Fibroblast of skin of left biceps (primary cell): ENCODE results near the gene LDLRAD4.
"Not testable (repeated sequence)": the region's sequence is repeated elsewhere in the genome, so short reads cannot be mapped to it uniquely, and the experiment has no call there.

ENCODE experiments used
- DNase-seq, 2 experiments: peaks; one replicate each; pipeline ENCODE4 v3.0.0-alpha.2; 2013; ENCODE audit warnings: low read depth in 2 of 2

LDLRAD4 gene

GRCh38 chr18:13338318-13338717 lies 119.8 kb downstream of the LDLRAD4 start:
- no peak for DNase-seq

- DNase-seq: no peak
Observed at GRCh38 chr18:13339653-13340052, 121.1 kb downstream of the LDLRAD4 start.

- DNase-seq: not testable (repeated sequence)
Observed at GRCh38 chr18:13346449-13346848, 127.9 kb downstream of the LDLRAD4 start.

GRCh38 chr18:13353084-13353823 lies 134.7 kb downstream of the LDLRAD4 start:
- DNase-seq: no peak

GRCh38 chr18:13354402-13354801 lies 135.8 kb downstream of the LDLRAD4 start:
- no peak for DNase-seq

GRCh38 chr18:13356032-13356431 lies 137.5 kb downstream of the LDLRAD4 start:
- DNase-seq: no peak

GRCh38 chr18:13357289-13357688 lies 138.7 kb downstream of the LDLRAD4 start:
- no peak for DNase-seq

- DNase-seq: no peak
Observed at GRCh38 chr18:13359210-13359609, 140.7 kb downstream of the LDLRAD4 start.

GRCh38 chr18:13361431-13361830 lies 142.9 kb downstream of the LDLRAD4 start:
- DNase-seq: no peak

- no peak for DNase-seq
Observed at GRCh38 chr18:13362051-13362450, 143.5 kb downstream of the LDLRAD4 start.

- no peak for DNase-seq
Observed at GRCh38 chr18:13362607-13363006, 144.0 kb downstream of the LDLRAD4 start.

- no peak for DNase-seq
Observed at GRCh38 chr18:13363359-13363758, 144.8 kb downstream of the LDLRAD4 start.

- DNase-seq: no peak
Observed at GRCh38 chr18:13364721-13365205, 146.2 kb downstream of the LDLRAD4 start.

- no peak for DNase-seq
Observed at GRCh38 chr18:13366131-13366530, 147.6 kb downstream of the LDLRAD4 start.

- DNase-seq: no peak
Observed at GRCh38 chr18:13366541-13366940, 148.0 kb downstream of the LDLRAD4 start.

- DNase-seq: no peak
Observed at GRCh38 chr18:13366962-13367892, 148.7 kb downstream of the LDLRAD4 start.

- DNase-seq: no peak
Observed at GRCh38 chr18:13368080-13368813, 149.7 kb downstream of the LDLRAD4 start.

GRCh38 chr18:13369353-13369752 lies 150.8 kb downstream of the LDLRAD4 start:
- no peak for DNase-seq

- no peak for DNase-seq
Observed at GRCh38 chr18:13369756-13370510, 151.4 kb downstream of the LDLRAD4 start.

GRCh38 chr18:13370995-13371625 lies 152.6 kb downstream of the LDLRAD4 start:
- DNase-seq: no peak
